Vagina (tissue), 2 donors: Measurements from ENCODE around the gene ADAMTS14. TPM values are rescaled to one million over a fixed set of nuclear protein-coding genes. Genes with fewer than 3 reads are reported as not detected.

Experiments used
- DNase-seq, 2 donors: peaks; one replicate each; pipeline ENCODE4 v3.0.0-alpha.2; 2017; ENCODE audit errors: extremely low spot score in 2 of 2
- H3K27ac ChIP-seq: fragments of 200-600 bp; sonication (generic); one replicate; pipeline ENCODE4 v1.5.1; 2019
- H3K27me3 ChIP-seq: fragments of 200-600 bp; sonication (generic); one replicate; pipeline ENCODE4 v1.5.1; 2019
- H3K36me3 ChIP-seq, 2 donors: fragments of 200-600 bp; sonication (generic); one replicate each; pipeline ENCODE4 v1.5.1; 2017 to 2019
- H3K4me1 ChIP-seq: fragments of 200-600 bp; sonication (generic); one replicate; pipeline ENCODE4 v1.5.1; 2019
- H3K4me3 ChIP-seq, 2 donors: fragments of 200-600 bp; sonication (generic); 1 replicate in 1 of 2; 2 replicates in 1 of 2; pipeline ENCODE4 v1.5.1; 2016 to 2019
- H3K9me3 ChIP-seq: fragments of 200-600 bp; sonication (generic); one replicate; pipeline ENCODE4 v1.5.1; 2019
- CTCF ChIP-seq, 3 experiments: fragments of 450-650 bp in 2 of 3; fragments of 200-600 bp in 1 of 3; sonication (generic) in 1 of 3; IDR thresholded peaks; one replicate each; pipeline ENCODE4 v1.5.1; 2017 to 2019; ENCODE audit warnings: antibody characterized with exemption in 3 of 3, mild to moderate bottlenecking in 2 of 3, moderate library complexity in 2 of 3
- POLR2A ChIP-seq, 2 donors: fragments of 450-650 bp; IDR thresholded peaks; one replicate each; pipeline ENCODE4 v1.6.1; 2017; ENCODE audit warnings: antibody characterized with exemption in 2 of 2, mild to moderate bottlenecking in 2 of 2, moderate library complexity in 2 of 2
- POLR2AphosphoS5 ChIP-seq, 2 donors: sonication (generic); formaldehyde crosslinking; IDR thresholded peaks; one replicate each; pipeline ENCODE4 v1.9.0; 2017; ENCODE audit warnings: antibody characterized with exemption in 2 of 2, mild to moderate bottlenecking in 2 of 2, low read depth in 1 of 2; ENCODE audit not compliant: insufficient read depth in 1 of 2
- intact Hi-C: fragments of 100-400 bp; cut with DNase I; formaldehyde crosslinking; loops from one replicate; pipeline ENCODE4 v1.15.1; 2023
- total RNA-seq: library from RNA; depleted of rRNA; stranded (reverse); fragments of >200 nt; gene quantifications from one replicate; pipeline ENCODE4 v1.2.3, GENCODE V29; 2016

ADAMTS14 gene
- total RNA-seq, 1 donor from 2014 or later: not detected

GRCh38 chr10:70780370-70780760 lies 108.1 kb downstream of the ADAMTS14 start:
- Histone ChIP-seq H3K27me3 (no peaks in the 10 kb centered on the region), H3K4me3 (no peak overlapping the region), H3K36me3 (no peaks in the 10 kb centered on the region), H3K4me1 (no peaks in the 10 kb centered on the region), H3K9me3 (no peaks in the 10 kb centered on the region), H3K27ac (no peak overlapping the region)
- TF ChIP-seq POLR2A (IDR thresholded peaks at IDR 0.05) (no peak), CTCF (IDR thresholded peaks at IDR 0.05) (no peak), POLR2AphosphoS5 (IDR thresholded peaks at IDR 0.05; ENCODE audit: insufficient read depth in 1 of 2, low read depth in 1 of 2) (no peak)
- DNase-seq: peak in 1 of 2 donors; percentile 77
- intact Hi-C loops: no loop called here

GRCh38 chr10:70780772-70781171 lies 108.5 kb downstream of the ADAMTS14 start:
- Histone ChIP-seq H3K4me1 (no peaks in the 10 kb centered on the region), H3K27me3 (no peaks in the 10 kb centered on the region), H3K4me3 (no peak overlapping the region), H3K36me3 (no peaks in the 10 kb centered on the region), H3K9me3 (no peaks in the 10 kb centered on the region), H3K27ac (no peak overlapping the region)
- peak in 1 of 2 donors; percentile 87 for DNase-seq
- TF ChIP-seq POLR2AphosphoS5 (IDR thresholded peaks at IDR 0.05; ENCODE audit: insufficient read depth in 1 of 2, low read depth in 1 of 2): no peak
- intact Hi-C loops: no loop called here

GRCh38 chr10:70781461-70782051 lies 109.2 kb downstream of the ADAMTS14 start:
- no peaks in the 10 kb centered on the region for H3K36me3 ChIP-seq
- H3K4me1 ChIP-seq: no peaks in the 10 kb centered on the region
- TF ChIP-seq POLR2A (IDR thresholded peaks at IDR 0.05) (no peak), CTCF (IDR thresholded peaks at IDR 0.05) (no peak), POLR2AphosphoS5 (IDR thresholded peaks at IDR 0.05; ENCODE audit: insufficient read depth in 1 of 2, low read depth in 1 of 2) (no peak)
- no peaks in the 10 kb centered on the region for H3K27me3 ChIP-seq
- H3K9me3 ChIP-seq: no peaks in the 10 kb centered on the region
- intact Hi-C loops: no loop called here
- DNase-seq: peak in 1 of 2 donors; percentile 75
- H3K4me3 ChIP-seq: no peak overlapping the region
- H3K27ac ChIP-seq: no peak overlapping the region

- Histone ChIP-seq H3K36me3 (no peaks in the 10 kb centered on the region), H3K9me3 (no peaks in the 10 kb centered on the region), H3K27ac (no peak overlapping the region), H3K4me3 (no peak overlapping the region), H3K27me3 (no peaks in the 10 kb centered on the region), H3K4me1 (no peaks in the 10 kb centered on the region)
- peak; percentile 27 to 72 for DNase-seq
- intact Hi-C loops: no loop called here
- no peak for TF ChIP-seq POLR2A (IDR thresholded peaks at IDR 0.05)
- TF ChIP-seq POLR2AphosphoS5 (IDR thresholded peaks at IDR 0.05; ENCODE audit: insufficient read depth in 1 of 2, low read depth in 1 of 2): no peak
- no peak for TF ChIP-seq CTCF (IDR thresholded peaks at IDR 0.05)
Observed at GRCh38 chr10:70782086-70782745, 109.9 kb downstream of the ADAMTS14 start.

- Histone ChIP-seq H3K9me3 (no peaks in the 10 kb centered on the region), H3K36me3 (no peaks in the 10 kb centered on the region), H3K4me3 (no peak overlapping the region), H3K27me3 (no peaks in the 10 kb centered on the region), H3K27ac (no peak overlapping the region), H3K4me1 (no peaks in the 10 kb centered on the region)
- TF ChIP-seq CTCF (IDR thresholded peaks at IDR 0.05): no peak
- TF ChIP-seq POLR2A (IDR thresholded peaks at IDR 0.05): no peak
- TF ChIP-seq POLR2AphosphoS5 (IDR thresholded peaks at IDR 0.05; ENCODE audit: insufficient read depth in 1 of 2, low read depth in 1 of 2): no peak
- DNase-seq: peak; percentile 76 to 84
- intact Hi-C loops: no loop called here
Observed at GRCh38 chr10:70782746-70783680, 110.7 kb downstream of the ADAMTS14 start.
